Measurements from ENCODE around the gene CABP5.
"Not testable (repeated sequence)": the region's sequence is repeated elsewhere in the genome, so short reads cannot be mapped to it uniquely, and the experiment has no call there.

The CABP5 gene

DNA sequence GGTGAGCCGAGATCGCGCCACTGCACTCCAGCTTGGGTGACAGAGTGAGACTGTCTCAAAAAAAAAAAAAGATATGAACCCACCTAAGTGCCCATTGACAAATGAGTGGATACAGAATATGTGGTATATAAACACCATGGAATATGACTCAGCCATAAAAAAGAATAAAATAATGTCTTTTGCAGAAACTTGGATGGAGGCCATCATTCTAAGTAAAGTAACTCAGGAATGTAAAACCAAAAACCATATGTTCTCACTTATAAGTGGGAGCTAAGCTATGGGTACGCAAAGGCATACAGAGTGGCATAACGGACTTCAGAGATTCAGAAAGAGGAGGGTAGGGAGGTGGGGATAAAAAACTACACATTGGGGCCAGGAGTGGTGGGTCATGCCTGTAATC is 37.2 kb upstream of the CABP5 start:
- no peaks in the 10 kb centered on the region for H3K36me3 ChIP-seq
- H3K4me3 ChIP-seq (ENCODE audit: low read depth, low read length) = no peak overlapping the region
- peaks cover 6% of the 10 kb centered on the region for H3K9me3 ChIP-seq (ENCODE audit: severe bottlenecking)
- TF ChIP-seq, protein P1, sequence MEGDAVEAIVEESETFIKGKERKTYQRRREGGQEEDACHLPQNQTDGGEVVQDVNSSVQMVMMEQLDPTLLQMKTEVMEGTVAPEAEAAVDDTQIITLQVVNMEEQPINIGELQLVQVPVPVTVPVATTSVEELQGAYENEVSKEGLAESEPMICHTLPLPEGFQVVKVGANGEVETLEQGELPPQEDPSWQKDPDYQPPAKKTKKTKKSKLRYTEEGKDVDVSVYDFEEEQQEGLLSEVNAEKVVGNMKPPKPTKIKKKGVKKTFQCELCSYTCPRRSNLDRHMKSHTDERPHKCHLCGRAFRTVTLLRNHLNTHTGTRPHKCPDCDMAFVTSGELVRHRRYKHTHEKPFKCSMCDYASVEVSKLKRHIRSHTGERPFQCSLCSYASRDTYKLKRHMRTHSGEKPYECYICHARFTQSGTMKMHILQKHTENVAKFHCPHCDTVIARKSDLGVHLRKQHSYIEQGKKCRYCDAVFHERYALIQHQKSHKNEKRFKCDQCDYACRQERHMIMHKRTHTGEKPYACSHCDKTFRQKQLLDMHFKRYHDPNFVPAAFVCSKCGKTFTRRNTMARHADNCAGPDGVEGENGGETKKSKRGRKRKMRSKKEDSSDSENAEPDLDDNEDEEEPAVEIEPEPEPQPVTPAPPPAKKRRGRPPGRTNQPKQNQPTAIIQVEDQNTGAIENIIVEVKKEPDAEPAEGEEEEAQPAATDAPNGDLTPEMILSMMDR (IDR thresholded peaks at IDR 0.05; ENCODE audit: low read depth, low read length) = no peak
- H3K27me3 ChIP-seq (ENCODE audit: insufficient read depth, low read depth, severe bottlenecking) = no peaks in the 10 kb centered on the region
- H3K27ac ChIP-seq = no peak overlapping the region
- DNase-seq = no peak

DNA sequence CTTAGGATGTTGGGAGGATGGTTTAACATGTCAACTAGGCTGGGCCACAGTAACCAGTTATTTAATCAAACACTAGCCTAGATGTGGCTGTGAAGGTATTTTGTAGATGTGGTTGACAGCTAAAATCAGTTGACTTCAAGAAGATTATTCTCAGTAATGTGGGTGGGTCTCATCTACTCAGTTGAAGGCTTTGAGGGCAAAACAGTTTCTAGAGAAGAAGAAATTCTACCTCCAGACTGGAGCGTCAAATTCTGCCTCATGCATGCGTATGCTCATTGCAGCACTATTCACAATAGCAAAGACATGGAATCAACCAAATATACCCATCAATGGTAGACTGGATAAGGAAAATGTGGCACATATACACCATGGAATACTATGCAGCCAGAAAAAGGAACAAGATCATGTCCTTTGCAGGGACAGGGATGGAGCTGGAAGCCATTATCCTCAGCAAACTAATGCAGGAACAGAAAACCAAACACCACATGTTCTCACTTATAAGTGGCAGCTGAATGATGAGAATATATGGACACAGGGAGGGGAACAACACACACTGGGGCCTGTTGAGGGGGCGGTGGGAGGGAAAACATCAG is 26.4 kb upstream of the CABP5 start:
- H3K4me3 ChIP-seq (ENCODE audit: low read depth, low read length); H3K9me3 ChIP-seq (ENCODE audit: severe bottlenecking); H3K27me3 ChIP-seq (ENCODE audit: insufficient read depth, low read depth, severe bottlenecking); DNase-seq; H3K27ac ChIP-seq; H3K36me3 ChIP-seq: not testable (repeated sequence)

GRCh38 chr19:48069435-48069834 is 25.6 kb upstream of the CABP5 start:
- Histone ChIP-seq H3K36me3 (no peaks in the 10 kb centered on the region), H3K27me3 (ENCODE audit: insufficient read depth, low read depth, severe bottlenecking) (no peaks in the 10 kb centered on the region), H3K27ac (no peak overlapping the region), H3K4me3 (ENCODE audit: low read depth, low read length) (no peak overlapping the region), H3K9me3 (ENCODE audit: severe bottlenecking) (peaks cover 6% of the 10 kb centered on the region)
- TF ChIP-seq, protein P1 (IDR thresholded peaks at IDR 0.05; ENCODE audit: low read depth, low read length) = peak; percentile 24; the same call in 1 of the 2 replicates
- no peak for DNase-seq

GRCh38 chr19:48064509-48064908 is 20.6 kb upstream of the CABP5 start:
- no peak overlapping the region for H3K27ac ChIP-seq
- no peaks in the 10 kb centered on the region for H3K27me3 ChIP-seq (ENCODE audit: insufficient read depth, low read depth, severe bottlenecking)
- H3K9me3 ChIP-seq (ENCODE audit: severe bottlenecking) = peaks cover 4% of the 10 kb centered on the region
- no peak overlapping the region for H3K4me3 ChIP-seq (ENCODE audit: low read depth, low read length)
- no peak for DNase-seq
- no peaks in the 10 kb centered on the region for H3K36me3 ChIP-seq
- TF ChIP-seq, protein P1 (IDR thresholded peaks at IDR 0.05; ENCODE audit: low read depth, low read length) = no peak

DNA sequence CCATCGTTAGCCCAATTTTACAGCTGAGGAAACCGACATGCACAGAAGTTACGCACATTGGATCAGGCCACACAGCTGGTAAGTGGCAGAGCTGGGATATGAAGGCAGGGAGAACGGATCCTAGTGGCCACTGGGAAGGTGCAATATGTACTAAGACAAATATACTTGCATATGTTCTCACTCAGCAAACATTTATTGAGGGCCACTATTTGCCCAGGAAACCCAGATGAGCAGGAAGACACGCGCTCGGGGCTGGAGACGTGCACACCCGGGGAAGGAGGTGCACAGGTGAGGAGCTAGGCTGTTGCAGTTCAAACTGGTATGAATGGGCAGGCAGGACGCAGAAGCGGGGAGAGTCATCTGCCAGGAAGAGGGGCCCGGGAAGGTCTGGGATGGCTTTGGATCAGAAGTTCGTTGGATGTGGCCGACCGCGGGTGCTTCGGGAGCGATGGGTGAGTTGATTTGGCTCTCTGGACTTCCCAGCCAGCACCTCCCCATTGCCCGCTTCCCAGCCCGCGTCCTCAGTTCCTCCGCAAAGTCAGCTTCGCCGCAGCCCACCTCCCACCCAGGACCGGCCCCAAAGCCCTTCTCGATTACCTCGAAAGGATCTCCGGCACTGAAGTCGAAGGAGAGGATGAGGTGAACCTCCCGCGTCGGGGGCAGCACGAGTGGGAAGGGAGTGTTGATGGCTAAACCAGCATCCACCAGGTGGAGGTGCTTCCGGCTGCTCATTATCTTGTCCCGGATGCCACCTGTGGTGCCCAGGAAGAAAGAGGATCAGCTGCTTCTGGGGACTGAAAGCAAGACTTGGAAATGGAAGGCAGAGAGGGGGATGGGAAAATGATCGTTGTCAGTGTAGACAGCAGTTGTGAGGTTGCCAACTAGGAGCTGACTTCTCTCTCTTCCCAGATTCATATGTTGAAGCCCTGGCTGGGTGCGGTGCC is 17.8 kb upstream of the CABP5 start:
- TF ChIP-seq, protein P1 (IDR thresholded peaks at IDR 0.05; ENCODE audit: low read depth, low read length) = no peak
- Histone ChIP-seq H3K27me3 (ENCODE audit: insufficient read depth, low read depth, severe bottlenecking) (no peaks in the 10 kb centered on the region), H3K4me3 (ENCODE audit: low read depth, low read length) (no peak overlapping the region), H3K9me3 (ENCODE audit: severe bottlenecking) (peaks cover 4% of the 10 kb centered on the region), H3K27ac (no peak overlapping the region), H3K36me3 (no peaks in the 10 kb centered on the region)
- DNase-seq = no peak

- H3K9me3 ChIP-seq (ENCODE audit: severe bottlenecking) = peaks cover 4% of the 10 kb centered on the region
- no peak overlapping the region for H3K4me3 ChIP-seq (ENCODE audit: low read depth, low read length)
- no peak for DNase-seq
- H3K36me3 ChIP-seq = no peaks in the 10 kb centered on the region
- H3K27ac ChIP-seq = no peak overlapping the region
- H3K27me3 ChIP-seq (ENCODE audit: insufficient read depth, low read depth, severe bottlenecking) = no peaks in the 10 kb centered on the region
- TF ChIP-seq, protein P1 (IDR thresholded peaks at IDR 0.05; ENCODE audit: low read depth, low read length) = no peak
These were observed 16.5 kb upstream of the CABP5 start for GRCh38 chr19:48060381-48060780.
